NCI-H2196 (cell line): ENCODE data around the gene ASZ1.

ENCODE experiments used
- DNase-seq: peaks from one replicate; lab custom pipeline; 2025; ENCODE audit not compliant: unreplicated experiment; lab: John Stamatoyannopoulos, UW

The ASZ1 gene

DNA sequence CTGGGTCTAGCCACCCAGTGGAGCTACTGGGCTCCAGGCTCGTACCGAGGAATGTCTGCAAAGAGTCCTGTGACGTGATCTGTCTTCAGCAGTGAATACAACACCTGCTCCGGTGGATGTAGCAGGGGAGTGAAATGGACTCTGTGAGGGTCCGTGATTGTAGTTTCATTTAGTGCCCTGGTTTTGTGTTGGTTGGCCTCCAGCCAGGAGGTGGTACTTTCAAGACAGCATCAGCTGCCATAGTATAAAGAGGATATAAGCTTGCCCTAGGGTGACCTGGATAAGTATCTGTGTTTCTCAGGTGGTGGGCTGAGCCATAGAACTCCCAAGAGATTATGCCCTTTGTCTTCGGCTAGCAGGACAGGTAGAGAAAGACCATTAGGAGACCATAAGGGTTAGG, 79.8 kb downstream of the ASZ1 start:
- no peak for DNase-seq

DNA sequence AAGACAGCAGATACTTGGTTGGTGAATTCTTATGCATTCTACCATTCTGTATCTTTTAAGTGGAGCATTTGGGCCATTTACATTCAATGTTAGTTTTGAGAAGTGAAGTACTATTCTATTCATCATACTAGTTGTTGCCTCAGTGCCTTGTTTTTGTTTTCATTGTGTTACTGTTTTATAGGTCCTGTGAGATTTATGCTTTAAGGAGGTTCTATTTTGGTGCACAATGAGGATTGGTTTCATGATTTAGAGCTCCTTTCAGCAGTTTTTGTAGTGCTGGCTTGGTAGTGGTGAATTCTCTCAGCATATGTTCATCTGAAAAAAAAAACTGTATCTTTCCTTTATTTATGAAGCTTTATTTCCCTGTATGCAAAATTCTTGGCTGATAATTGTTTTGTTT, 81.1 kb downstream of the ASZ1 start:
- DNase-seq: no peak

DNA sequence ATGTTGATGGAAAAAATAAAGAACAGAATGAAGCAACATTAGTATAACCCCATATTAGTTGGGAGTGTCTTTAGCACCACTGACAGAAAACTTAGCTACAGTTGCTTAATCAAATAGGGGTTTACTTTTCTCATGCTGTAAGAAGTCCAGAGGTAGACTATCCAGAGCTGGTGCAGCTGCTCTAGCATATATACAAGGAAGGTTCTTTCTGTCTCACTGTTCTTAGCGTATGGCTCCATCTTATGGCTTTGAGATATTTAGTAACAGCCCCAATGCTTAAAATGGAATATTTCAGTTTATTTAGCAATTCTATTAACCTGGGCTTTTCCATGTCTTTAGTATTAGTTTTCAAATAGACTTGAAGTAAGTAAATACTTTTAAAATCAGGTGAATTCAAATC, 89.3 kb downstream of the ASZ1 start:
- DNase-seq: no peak

DNA sequence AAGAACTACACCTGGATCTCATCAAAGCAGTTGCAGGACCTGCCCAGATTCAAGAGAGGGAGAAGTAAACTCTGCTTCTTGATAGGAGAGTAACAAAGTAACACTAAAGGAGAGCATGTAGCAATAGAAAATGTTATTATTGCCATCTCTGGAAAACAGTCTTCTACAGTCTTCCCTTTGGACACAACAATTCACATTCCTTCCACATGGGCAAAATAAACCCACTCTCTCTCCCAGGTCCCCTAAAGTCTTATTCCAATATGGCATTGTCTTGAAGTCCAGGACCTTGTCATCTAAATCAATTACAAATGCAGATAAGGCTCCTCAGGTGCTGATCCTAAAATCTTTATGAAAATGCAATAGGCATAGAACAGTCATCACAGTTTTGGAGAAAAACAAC, 94.1 kb downstream of the ASZ1 start:
- DNase-seq: no peak

DNA sequence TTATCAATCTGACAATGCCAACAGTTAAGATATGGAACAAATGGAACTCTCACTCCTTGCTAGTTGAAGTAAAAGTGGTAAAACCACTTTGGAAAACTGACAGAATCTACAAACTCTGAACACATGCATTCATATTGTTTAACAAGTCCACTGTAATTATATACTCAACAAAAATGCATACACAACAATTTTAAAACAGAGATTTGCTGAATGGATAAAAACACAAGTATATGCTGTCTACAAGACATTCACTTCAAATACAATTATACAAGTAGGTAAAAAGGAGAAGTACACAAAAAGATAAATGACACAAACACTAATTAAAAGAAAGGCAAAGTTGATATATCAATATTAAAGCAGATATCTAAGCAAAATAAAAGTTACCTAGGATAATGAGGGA, 95.3 kb downstream of the ASZ1 start:
- DNase-seq: no peak

DNA sequence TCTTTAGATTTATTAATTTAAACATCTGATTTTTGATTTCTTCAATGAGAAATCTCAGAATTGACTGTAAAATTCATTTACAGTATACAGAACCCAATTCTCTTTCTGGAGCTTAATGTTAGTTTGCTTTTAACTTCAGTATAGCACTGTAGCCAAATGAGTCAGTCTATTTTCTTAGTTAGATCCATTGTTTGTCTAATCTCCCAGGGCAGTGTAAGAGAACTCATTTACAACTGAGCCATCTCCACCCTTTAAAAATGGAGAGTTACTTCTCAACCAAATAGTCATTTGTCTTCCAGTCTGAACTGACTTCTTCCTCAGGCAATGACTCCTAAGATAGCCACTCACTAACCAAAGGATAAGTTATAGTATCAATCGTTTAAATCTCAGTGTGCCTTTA, 101.5 kb downstream of the ASZ1 start:
- no peak for DNase-seq

DNA sequence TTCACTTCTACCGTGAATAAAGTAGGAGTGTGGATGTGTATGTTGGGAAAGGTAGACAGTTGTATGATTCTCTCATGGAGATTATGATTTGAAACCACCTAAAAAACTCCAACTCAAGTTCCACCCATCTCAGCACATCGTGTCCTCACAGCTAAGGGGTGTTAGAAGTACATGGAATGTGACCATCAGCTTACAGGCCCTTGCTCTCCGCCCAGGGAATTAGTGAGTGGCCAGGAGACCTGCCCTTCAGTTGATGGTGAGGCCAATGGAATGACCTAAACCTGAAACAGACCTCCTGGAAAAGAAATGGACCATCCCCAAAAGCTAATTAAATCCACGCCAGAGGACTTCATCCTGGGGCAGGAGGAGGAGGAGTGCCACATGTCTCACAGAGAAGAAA, 102.3 kb downstream of the ASZ1 start:
- no peak for DNase-seq

DNA sequence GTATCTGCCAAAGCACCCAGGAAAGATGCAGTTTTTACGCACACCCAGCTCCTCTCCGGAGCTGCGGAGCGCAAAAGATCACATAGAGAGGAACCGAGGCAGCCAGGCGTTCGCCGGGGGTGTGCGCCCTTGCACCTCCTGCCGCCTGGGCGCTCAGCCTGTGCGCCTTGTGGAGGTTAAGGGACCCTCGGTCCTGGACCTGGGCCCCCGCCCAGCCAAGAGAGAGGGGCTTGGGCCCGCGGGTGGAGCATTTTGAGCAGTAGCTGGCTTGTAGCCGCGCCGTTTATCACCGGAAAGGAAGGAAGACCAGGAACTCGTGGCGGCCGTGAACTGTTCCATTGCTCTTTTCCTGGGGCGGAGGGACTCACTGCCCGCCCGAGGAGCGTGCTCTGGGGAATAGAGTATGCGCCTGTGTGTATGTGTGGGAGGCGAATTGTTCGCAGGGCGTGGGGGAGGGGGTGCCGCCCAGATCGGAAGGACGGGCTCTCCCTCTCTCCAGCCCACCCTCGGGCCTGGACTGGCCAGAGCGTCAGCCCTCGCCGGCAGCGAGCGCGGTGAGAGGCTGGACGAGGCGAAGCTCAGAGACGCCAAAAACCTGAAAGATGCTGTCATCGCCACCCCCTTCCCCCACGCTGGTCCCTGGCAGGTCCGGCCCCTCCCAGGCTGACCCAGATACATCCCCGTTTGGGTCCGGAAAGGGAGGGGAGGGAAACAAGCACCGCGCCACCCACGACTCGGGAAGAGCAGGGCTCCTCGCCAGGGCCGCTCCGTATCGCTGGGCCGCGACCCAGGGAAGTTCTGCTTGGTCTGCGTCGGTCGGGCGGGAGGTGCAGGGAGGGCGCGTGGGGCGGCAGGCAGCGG, 103.2 kb downstream of the ASZ1 start:
- no peak for DNase-seq

DNA sequence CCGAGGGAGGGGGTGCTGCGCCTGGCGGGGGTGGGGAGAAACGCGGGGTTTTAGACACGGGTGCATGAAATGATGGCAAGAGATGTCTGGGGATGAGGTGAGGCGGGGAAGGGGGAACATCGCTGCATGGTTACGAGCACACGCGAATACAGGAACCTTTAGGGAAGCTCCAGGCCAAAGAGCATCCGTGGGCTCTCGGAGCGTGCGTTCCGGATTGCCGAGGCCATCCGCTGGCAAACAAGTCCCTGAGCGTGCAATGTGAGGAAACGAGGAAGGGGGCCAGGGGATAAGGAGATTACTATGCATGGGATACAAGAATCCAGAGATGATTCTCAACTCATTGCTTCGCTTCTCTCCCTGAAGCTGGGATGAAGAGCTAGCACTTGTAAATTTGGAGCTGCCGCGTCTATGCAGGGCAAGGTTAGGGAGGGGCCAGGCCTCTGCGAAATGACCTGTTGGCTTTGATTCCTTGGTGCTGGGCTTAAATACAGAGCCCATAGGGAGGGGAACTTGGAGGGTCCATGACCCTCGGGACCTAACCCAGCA, 103.9 kb downstream of the ASZ1 start:
- no peak for DNase-seq

DNA sequence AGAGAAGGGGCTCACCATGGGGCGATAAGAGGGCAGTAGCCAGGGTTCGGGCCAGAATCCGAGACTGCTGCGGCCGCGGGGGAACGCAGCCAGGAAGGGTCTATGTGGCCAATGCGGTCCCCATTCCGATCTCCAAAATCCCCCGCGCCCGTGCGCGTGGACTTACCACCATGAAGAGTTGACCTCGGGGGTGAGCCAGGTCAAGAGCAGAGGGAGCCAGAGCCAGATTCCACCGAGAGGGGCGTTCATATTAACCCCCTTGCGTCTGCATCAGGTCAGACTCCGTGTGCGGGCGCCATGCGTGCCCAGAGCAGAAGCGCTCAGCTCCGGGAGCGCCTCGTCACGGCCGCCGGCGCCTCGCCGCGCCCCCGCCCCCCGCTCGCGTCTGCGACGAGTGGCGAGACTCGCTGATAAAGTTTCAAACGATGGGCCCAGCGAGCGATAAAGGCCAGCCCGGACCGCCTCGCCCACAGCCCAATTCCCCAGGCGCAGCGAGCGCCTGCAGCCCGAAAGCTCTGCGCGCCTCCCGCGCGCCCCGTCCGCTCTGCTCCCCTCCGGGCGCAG, 104.5 kb downstream of the ASZ1 start, which contains the start of gene WNT2:
Gene WNT2 (minus strand): TSS at position 318 of the 564 bp plus-strand sequence. CDS start 69 bp downstream, at position 249.
- no peak for DNase-seq

DNA sequence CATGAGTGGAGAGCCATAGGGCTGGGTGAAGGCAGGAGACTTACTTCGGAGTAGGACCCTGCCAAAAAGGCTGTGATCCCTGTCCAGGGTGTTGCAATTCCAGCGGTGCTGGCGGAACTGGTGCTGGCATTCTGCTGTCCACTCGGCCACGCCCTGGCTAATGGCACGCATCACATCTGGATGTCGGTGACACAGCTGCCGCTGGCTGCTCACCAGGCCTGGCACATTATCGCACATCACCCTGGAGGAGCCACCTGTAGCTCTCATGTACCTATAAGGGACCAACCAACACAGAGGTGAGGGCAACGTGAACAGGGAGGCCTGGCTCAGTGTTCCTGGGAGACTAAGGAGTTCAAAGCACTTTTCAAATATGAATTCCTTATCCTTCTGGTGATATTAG, 106.8 kb downstream of the ASZ1 start:
- DNase-seq: no peak

DNA sequence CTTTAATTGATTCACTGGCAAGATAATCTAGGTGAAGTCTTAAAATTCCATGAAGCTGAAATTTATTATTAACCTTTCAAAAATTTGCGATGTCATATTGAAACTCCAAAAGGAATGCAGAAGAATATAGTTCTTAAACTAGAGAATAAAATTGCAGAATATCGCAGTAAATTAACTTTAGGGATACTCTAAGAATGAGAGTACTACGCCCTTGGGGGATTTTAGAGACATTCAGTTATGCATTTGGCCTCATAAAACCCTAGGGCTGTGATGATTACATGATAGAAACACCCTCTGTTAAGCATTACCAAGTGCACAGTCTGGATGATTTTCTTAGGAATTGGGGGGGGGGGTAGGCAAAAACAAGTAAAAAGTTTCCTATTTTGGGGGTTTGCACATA, 108.1 kb downstream of the ASZ1 start:
- no peak for DNase-seq

DNA sequence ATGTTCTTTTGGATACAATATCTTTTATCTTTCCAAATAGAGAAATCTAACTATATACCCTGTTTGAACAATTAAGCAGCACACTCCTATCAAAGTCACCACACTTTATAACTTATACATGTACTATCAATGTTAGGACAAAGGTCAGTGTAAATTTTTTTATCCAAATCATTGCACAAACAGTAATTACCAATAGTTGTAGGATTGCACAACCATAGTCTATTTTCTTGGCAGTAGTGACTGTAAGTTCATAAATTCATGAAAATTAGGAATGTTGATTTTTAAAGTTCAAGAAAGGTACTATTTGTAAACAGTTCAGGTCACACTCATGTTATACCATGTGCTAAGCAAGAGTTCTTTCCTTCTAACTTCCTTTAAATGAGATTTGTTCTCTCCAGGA, 113.7 kb downstream of the ASZ1 start:
- DNase-seq: no peak
